ENCODE data around the gene MAP3K8.

- TF ChIP-seq EZH2phosphoT487 (IDR thresholded peaks at IDR 0.05; ENCODE audit: insufficient read depth, low read depth) (no peak), EZH2 (IDR thresholded peaks at IDR 0.05; ENCODE audit: insufficient read depth, poor library complexity, severe bottlenecking) (no peak)
These were observed at the start of gene MAP3K8 for GRCh38 chr10:30433730-30434272.
